HepG2 (cell line): ENCODE measurements around the gene NAGK. TPM values are rescaled to one million over a fixed set of nuclear protein-coding genes. Genes with fewer than 3 reads are reported as not detected.

ENCODE experiments used
- ATAC-seq: fragments of 200-7000 bp; cut with Tn5 transposase; 3 replicates; pipeline ENCODE4 v1.9.1; 2020; ENCODE audit warnings: mild to moderate bottlenecking, moderate library complexity
- BruUV-seq: library from RNA; stranded (reverse); fragments of 400-500 nt; replicated peaks from 2 replicates; lab custom pipeline; 2021; lab: Mats Ljungman, UMichigan
- CTCF ChIA-PET: fragments of 300-600 bp; formaldehyde crosslinking; extraction: SDS; loops from one replicate; lab custom pipeline; 2021; ENCODE audit warnings: low total read pairs, inconsistent platforms, low intra/inter-chr PET ratio; lab: Yijun Ruan, JAX
- POLR2A ChIA-PET: fragments of 350-600 bp; sonication (Branson Sonifier 250); formaldehyde crosslinking; loops from one replicate; lab custom pipeline; 2020; ENCODE audit warnings: antibody characterized with exemption, inconsistent platforms; lab: Yijun Ruan, JAX
- DNase-seq: peaks from one replicate; pipeline ENCODE4 v3.0.0-alpha.2; 2015; ENCODE audit warnings: low spot score
- FAIRE-seq: peaks from 3 replicates; lab custom pipeline; 2011; peaks lifted over from hg19 to GRCh38; lab: Jason Lieb, UNC
- H2AFZ ChIP-seq: one replicate; pipeline ENCODE4 v1.6.1; 2011; ENCODE audit warnings: low read length, inconsistent platforms
- H3K27ac ChIP-seq: fragments of 300-600 bp; 3 replicates; pipeline ENCODE4 v1.8.0; 2011; ENCODE audit warnings: mixed run types, mild to moderate bottlenecking, mixed read lengths, low read length, inconsistent platforms; ENCODE audit not compliant: insufficient read depth; ENCODE audit errors: extremely low read length
- H3K27me3 ChIP-seq, 2 experiments: fragments of 200-600 bp in 1 of 2; 2 replicates in 1 of 2; 3 replicates in 1 of 2; pipeline versions ENCODE4 v1.6.0 to v1.8.0; 2011; ENCODE audit warnings: low read length in 2 of 2, mild to moderate bottlenecking in 2 of 2, moderate library complexity in 2 of 2, inconsistent platforms in 1 of 2; ENCODE audit not compliant: insufficient read depth in 2 of 2, control insufficient read depth in 1 of 2
- H3K36me3 ChIP-seq, 2 experiments: fragments of 200-600 bp in 1 of 2; replicated peaks in 1 of 2; 2 replicates in 1 of 2; 3 replicates in 1 of 2; pipeline versions ENCODE4 v1.5.1 to v1.8.0; 2011; ENCODE audit warnings: low read length in 2 of 2, inconsistent platforms in 1 of 2; ENCODE audit not compliant: insufficient read depth in 2 of 2, control insufficient read depth in 1 of 2
- H3K4me1 ChIP-seq: 2 replicates; pipeline ENCODE4 v1.5.1; 2012; ENCODE audit warnings: low read length, inconsistent platforms; ENCODE audit not compliant: insufficient read depth
- H3K4me2 ChIP-seq: 2 replicates; pipeline ENCODE4 v1.6.0; 2011; ENCODE audit warnings: low read depth, low read length, inconsistent platforms
- H3K4me3 ChIP-seq, 3 experiments: fragments of 200-600 bp in 1 of 3; sonication (generic), shearing (Covaris generic) in 1 of 3; replicated peaks in 1 of 3; 2 replicates each; pipeline ENCODE4 v1.5.1; 2011 to 2016; ENCODE audit warnings: low read length in 3 of 3, inconsistent platforms in 2 of 3, low read depth in 2 of 3, mild to moderate bottlenecking in 2 of 3, control low read depth in 1 of 3, mixed read lengths in 1 of 3; ENCODE audit not compliant: insufficient read depth in 1 of 3
- H3K79me2 ChIP-seq: one replicate; pipeline ENCODE4 v1.6.1; 2011; ENCODE audit warnings: low read length, inconsistent platforms; ENCODE audit not compliant: insufficient read depth
- H3K9ac ChIP-seq: 2 replicates; pipeline ENCODE4 v1.6.0; 2011; ENCODE audit warnings: mild to moderate bottlenecking, low read depth, low read length, inconsistent platforms; ENCODE audit not compliant: insufficient read depth
- H3K9me3 ChIP-seq: 2 replicates; pipeline ENCODE4 v1.5.1; 2012; ENCODE audit warnings: mild to moderate bottlenecking, low read length
- H4K20me1 ChIP-seq: 2 replicates; pipeline ENCODE4 v1.6.0; 2011; ENCODE audit warnings: inconsistent platforms, mild to moderate bottlenecking, low read length, moderate library complexity; ENCODE audit not compliant: insufficient read depth
- ARID2 ChIP-seq: sonication (generic); formaldehyde crosslinking; IDR thresholded peaks from 2 replicates; pipeline ENCODE4 v1.8.1; 2022; ENCODE audit warnings: mild to moderate bottlenecking, missing genetic modification reagents, borderline replicate concordance
- BCL6 ChIP-seq: IDR thresholded peaks from 2 replicates; pipeline ENCODE4 v1.6.1; 2016; ENCODE audit warnings: missing genetic modification reagents, missing compliant biosample characterization
- FOXK1 ChIP-seq: sonication (generic); formaldehyde crosslinking; IDR thresholded peaks from 2 replicates; pipeline ENCODE4 v1.4.0; 2020; ENCODE audit warnings: low read depth, missing genetic modification reagents, borderline replicate concordance
- KLF9 ChIP-seq: IDR thresholded peaks from 2 replicates; pipeline ENCODE4 v1.6.1; 2016; ENCODE audit warnings: low read depth
- MED8 ChIP-seq: sonication (generic); formaldehyde crosslinking; IDR thresholded peaks from 2 replicates; pipeline ENCODE4 v1.8.1; 2023; ENCODE audit warnings: mild to moderate bottlenecking, missing genetic modification reagents; ENCODE audit not compliant: insufficient replicate concordance
- MEIS1 ChIP-seq: sonication (generic); formaldehyde crosslinking; IDR thresholded peaks from 2 replicates; pipeline ENCODE4 v1.9.0; 2021; ENCODE audit warnings: mild to moderate bottlenecking, missing genetic modification reagents, moderate library complexity, borderline replicate concordance
- TARDBP ChIP-seq: sonication (generic); formaldehyde crosslinking; IDR thresholded peaks from 2 replicates; pipeline ENCODE4 v1.8.0; 2022; ENCODE audit warnings: mild to moderate bottlenecking, missing genetic modification reagents
- ZKSCAN1 ChIP-seq: fragments of 150-350 bp; IDR thresholded peaks from 2 replicates; pipeline ENCODE4 v1.6.1; 2014; ENCODE audit warnings: low read length
- ZNF605 ChIP-seq: sonication (generic); formaldehyde crosslinking; IDR thresholded peaks from 2 replicates; pipeline ENCODE4 v1.8.0; 2022; ENCODE audit warnings: mild to moderate bottlenecking, missing genetic modification reagents
- ZNF644 ChIP-seq: IDR thresholded peaks from 2 replicates; pipeline ENCODE4 v1.6.1; 2016; ENCODE audit warnings: low read depth
- WGBS: methylation state at CpG from one replicate; pipeline ENCODE4 v1.1.6; 2017; ENCODE audit warnings: low lambda C conversion rate; 5-methylcytosine and 5-hydroxymethylcytosine counted together
- in situ Hi-C: cut with HindIII; loops from 2 replicates; pipeline ENCODE4 v1.10.0; 2017; ENCODE audit warnings: low pct_unique_long_range_greater_than_20kb; ENCODE audit not compliant: extremely low pct_ligation_motif_present
- intact Hi-C: fragments of 100-400 bp; cut with micrococcal nuclease; formaldehyde crosslinking; loops from one replicate; pipeline ENCODE4 v1.10.0; 2022; ENCODE audit not compliant: unreplicated experiment
- polyA plus RNA-seq, 8 experiments: library from polyadenylated mRNA; depleted of rRNA in 3 of 8; stranded (reverse) in 7 of 8; unstranded in 1 of 8; fragments of >200 nt; fragmentation: Illumina TruSeq in 4 of 8; extraction: Trizol in 4 of 8; gene quantifications; 2 replicates each; pipeline versions ENCODE4 v1.2.1 to v1.2.3, GENCODE V29; 2011 to 2016; ENCODE audit warnings: low read depth in 4 of 8, missing spikeins in 1 of 8, mixed read lengths in 1 of 8; ENCODE audit not compliant: insufficient read depth in 1 of 8
- total RNA-seq, 5 experiments: library from RNA; depleted of rRNA; stranded (reverse); fragments of >200 nt; fragmentation: Illumina TruSeq; extraction: Trizol; gene quantifications; 2 replicates each; pipeline ENCODE4 v1.2.3, GENCODE V29; 2016; ENCODE audit warnings: low read depth in 1 of 5
- TF ChIP-seq, protein P1 (sequence below): sonication (generic); formaldehyde crosslinking; IDR thresholded peaks from 2 replicates; pipeline ENCODE4 v1.4.0; 2020; ENCODE audit warnings: missing genetic modification reagents
- TF ChIP-seq, protein P2 (sequence below): sonication (generic); formaldehyde crosslinking; IDR thresholded peaks from 2 replicates; pipeline ENCODE4 v1.5.1; 2020; ENCODE audit warnings: mild to moderate bottlenecking, moderate library complexity, missing genetic modification reagents
- TF ChIP-seq, protein P3 (sequence below): IDR thresholded peaks from 2 replicates; pipeline ENCODE4 v1.6.1; 2016; ENCODE audit warnings: missing genetic modification reagents, missing compliant biosample characterization
- TF ChIP-seq, protein P4 (sequence below): sonication (generic); formaldehyde crosslinking; IDR thresholded peaks from 2 replicates; pipeline ENCODE4 v1.9.0; 2021; ENCODE audit warnings: missing genetic modification reagents, borderline replicate concordance

Gene NAGK
- total and polyA plus RNA-seq, 2 of the 13 experiments (the other 11 are each of a cell fraction or from before 2014, with no cell fraction given) = 24.4 to 35.2 TPM

DNA sequence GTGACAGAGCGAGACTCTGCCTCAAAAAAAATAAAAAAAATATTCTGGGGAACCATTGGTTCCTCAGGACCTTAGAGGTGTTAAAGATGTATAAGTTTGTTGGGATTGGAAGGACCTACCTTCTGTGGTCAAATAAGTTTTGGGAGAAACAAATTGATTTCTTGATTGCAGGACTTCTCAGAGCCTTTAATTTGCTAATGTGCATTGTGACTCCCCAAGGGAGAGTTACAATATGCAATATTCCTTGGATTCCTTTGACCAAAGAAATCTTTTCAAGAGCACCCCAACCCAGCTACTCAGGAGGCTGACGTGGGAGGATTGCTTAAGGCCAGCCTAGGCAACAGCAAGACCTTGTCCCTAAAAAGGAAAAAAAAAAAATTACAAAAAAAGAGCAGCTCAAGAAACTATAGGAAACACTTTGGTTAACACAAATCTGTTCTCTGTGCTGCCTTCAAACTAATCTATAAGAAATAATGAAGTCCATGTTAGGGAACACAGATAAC is 6.5 kb downstream of the NAGK start (continued):
- TF ChIP-seq, protein P1, sequence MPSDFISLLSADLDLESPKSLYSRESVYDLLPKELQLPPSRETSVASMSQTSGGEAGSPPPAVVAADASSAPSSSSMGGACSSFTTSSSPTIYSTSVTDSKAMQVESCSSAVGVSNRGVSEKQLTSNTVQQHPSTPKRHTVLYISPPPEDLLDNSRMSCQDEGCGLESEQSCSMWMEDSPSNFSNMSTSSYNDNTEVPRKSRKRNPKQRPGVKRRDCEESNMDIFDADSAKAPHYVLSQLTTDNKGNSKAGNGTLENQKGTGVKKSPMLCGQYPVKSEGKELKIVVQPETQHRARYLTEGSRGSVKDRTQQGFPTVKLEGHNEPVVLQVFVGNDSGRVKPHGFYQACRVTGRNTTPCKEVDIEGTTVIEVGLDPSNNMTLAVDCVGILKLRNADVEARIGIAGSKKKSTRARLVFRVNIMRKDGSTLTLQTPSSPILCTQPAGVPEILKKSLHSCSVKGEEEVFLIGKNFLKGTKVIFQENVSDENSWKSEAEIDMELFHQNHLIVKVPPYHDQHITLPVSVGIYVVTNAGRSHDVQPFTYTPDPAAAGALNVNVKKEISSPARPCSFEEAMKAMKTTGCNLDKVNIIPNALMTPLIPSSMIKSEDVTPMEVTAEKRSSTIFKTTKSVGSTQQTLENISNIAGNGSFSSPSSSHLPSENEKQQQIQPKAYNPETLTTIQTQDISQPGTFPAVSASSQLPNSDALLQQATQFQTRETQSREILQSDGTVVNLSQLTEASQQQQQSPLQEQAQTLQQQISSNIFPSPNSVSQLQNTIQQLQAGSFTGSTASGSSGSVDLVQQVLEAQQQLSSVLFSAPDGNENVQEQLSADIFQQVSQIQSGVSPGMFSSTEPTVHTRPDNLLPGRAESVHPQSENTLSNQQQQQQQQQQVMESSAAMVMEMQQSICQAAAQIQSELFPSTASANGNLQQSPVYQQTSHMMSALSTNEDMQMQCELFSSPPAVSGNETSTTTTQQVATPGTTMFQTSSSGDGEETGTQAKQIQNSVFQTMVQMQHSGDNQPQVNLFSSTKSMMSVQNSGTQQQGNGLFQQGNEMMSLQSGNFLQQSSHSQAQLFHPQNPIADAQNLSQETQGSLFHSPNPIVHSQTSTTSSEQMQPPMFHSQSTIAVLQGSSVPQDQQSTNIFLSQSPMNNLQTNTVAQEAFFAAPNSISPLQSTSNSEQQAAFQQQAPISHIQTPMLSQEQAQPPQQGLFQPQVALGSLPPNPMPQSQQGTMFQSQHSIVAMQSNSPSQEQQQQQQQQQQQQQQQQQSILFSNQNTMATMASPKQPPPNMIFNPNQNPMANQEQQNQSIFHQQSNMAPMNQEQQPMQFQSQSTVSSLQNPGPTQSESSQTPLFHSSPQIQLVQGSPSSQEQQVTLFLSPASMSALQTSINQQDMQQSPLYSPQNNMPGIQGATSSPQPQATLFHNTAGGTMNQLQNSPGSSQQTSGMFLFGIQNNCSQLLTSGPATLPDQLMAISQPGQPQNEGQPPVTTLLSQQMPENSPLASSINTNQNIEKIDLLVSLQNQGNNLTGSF (CRISPR knock-in tag) = no peak
- TF ChIP-seq MED8 (CRISPR knock-in tag) (no peak), ZNF605 (no peak)

DNA sequence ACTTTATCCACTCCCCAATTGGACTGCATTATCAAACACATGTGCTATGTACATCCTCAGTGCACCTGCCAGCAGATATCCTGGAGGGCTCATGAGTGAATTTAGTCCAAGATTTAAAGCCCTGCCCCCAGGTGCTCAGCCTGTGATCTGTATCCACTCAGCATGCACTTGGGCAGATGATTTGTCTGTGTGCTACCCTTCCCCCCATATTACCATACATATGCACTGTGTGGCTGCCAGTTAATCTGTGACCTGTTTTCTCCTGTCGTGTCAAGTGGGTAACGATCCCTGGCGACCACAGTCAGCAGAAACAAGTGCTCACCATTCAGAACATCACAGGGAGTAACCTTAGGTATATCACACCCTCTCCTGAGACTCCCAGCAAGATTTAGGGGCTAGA is 10.2 kb downstream of the NAGK start:
- no peak for DNase-seq
- Histone ChIP-seq H3K27ac (no peak overlapping the region), H2AFZ (no peak overlapping the region), H3K27me3 (no peaks in the 10 kb centered on the region), H3K4me2 (no peak overlapping the region), H3K9me3 (no peaks in the 10 kb centered on the region), H4K20me1 (no peaks in the 10 kb centered on the region), H3K4me3 (no peak overlapping the region), H3K4me1 (no peaks in the 10 kb centered on the region), H3K36me3 (peaks cover 6 to 47% of the 10 kb centered on the region in 2 experiments), H3K9ac (no peak overlapping the region), H3K79me2 (no peaks in the 10 kb centered on the region)
- ChIA-PET POLR2A (interaction anchor here (1.0 to 3.1 kb wide), 2 partner anchors 10 kb away, joined by 4 to 18 read pairs; partner anchors contain the start of gene NAGK), CTCF (no interaction called here)
- FAIRE-seq = no peak
- ATAC-seq = no peak
- intact Hi-C loops = no loop called here
- in situ Hi-C loops = no loop called here
- BruUV-seq = no TSS peak
- 97% methylated on average over 3 of the region's 3 CpGs for WGBS
- no peak for TF ChIP-seq BCL6 (CRISPR knock-in tag)
- no peak for TF ChIP-seq TARDBP
- no peak for TF ChIP-seq KLF9 (CRISPR knock-in tag)
- TF ChIP-seq, protein P2, sequence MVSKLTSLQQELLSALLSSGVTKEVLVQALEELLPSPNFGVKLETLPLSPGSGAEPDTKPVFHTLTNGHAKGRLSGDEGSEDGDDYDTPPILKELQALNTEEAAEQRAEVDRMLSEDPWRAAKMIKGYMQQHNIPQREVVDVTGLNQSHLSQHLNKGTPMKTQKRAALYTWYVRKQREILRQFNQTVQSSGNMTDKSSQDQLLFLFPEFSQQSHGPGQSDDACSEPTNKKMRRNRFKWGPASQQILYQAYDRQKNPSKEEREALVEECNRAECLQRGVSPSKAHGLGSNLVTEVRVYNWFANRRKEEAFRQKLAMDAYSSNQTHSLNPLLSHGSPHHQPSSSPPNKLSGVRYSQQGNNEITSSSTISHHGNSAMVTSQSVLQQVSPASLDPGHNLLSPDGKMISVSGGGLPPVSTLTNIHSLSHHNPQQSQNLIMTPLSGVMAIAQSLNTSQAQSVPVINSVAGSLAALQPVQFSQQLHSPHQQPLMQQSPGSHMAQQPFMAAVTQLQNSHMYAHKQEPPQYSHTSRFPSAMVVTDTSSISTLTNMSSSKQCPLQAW (CRISPR knock-in tag) = no peak
- TF ChIP-seq, protein P3, sequence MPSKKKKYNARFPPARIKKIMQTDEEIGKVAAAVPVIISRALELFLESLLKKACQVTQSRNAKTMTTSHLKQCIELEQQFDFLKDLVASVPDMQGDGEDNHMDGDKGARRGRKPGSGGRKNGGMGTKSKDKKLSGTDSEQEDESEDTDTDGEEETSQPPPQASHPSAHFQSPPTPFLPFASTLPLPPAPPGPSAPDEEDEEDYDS (CRISPR knock-in tag) = no peak
- TF ChIP-seq MEIS1 (CRISPR knock-in tag) = no peak
- TF ChIP-seq, protein P4, sequence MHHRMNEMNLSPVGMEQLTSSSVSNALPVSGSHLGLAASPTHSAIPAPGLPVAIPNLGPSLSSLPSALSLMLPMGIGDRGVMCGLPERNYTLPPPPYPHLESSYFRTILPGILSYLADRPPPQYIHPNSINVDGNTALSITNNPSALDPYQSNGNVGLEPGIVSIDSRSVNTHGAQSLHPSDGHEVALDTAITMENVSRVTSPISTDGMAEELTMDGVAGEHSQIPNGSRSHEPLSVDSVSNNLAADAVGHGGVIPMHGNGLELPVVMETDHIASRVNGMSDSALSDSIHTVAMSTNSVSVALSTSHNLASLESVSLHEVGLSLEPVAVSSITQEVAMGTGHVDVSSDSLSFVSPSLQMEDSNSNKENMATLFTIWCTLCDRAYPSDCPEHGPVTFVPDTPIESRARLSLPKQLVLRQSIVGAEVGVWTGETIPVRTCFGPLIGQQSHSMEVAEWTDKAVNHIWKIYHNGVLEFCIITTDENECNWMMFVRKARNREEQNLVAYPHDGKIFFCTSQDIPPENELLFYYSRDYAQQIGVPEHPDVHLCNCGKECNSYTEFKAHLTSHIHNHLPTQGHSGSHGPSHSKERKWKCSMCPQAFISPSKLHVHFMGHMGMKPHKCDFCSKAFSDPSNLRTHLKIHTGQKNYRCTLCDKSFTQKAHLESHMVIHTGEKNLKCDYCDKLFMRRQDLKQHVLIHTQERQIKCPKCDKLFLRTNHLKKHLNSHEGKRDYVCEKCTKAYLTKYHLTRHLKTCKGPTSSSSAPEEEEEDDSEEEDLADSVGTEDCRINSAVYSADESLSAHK (CRISPR knock-in tag) = no peak
- no peak for TF ChIP-seq FOXK1 (CRISPR knock-in tag)
- TF ChIP-seq ZNF644 = no peak
- no peak for TF ChIP-seq ZKSCAN1
- no peak for TF ChIP-seq ARID2
